Activated naive CD8-positive, alpha-beta T cell treated with anti-CD3 and anti-CD28 coated beads, Interleukin-2, amount 10 ng/mL, durations not matched to agents 7 days and 5 days (primary cell): ENCODE data around the gene MED22. TPM values are rescaled to one million over a fixed set of nuclear protein-coding genes. Genes with fewer than 3 reads are reported as not detected.
"Not testable (repeated sequence)": the region's sequence is repeated elsewhere in the genome, so short reads cannot be mapped to it uniquely, and the experiment has no call there.

ENCODE experiments used
- ATAC-seq: fragments of 150-1000 bp; cut with Tn5 transposase; one replicate; pipeline ENCODE4 v1.10.0; 2021; ENCODE audit warnings: low read depth, moderate library complexity
- POLR2A ChIA-PET: fragments of 350-600 bp; sonication (Branson Sonifier 250); formaldehyde crosslinking; loops from one replicate; lab custom pipeline; 2021; ENCODE audit warnings: antibody characterized with exemption; lab: Charles Lee
- DNase-seq: peaks from one replicate; pipeline ENCODE4 v3.0.0; 2021
- H3K27ac Mint-ChIP-seq: one replicate; pipeline ENCODE4 v1.8.0; 2022; ENCODE audit warnings: mild to moderate bottlenecking, mixed read lengths
- H3K27me3 Mint-ChIP-seq: one replicate; pipeline ENCODE4 v1.8.0; 2022; ENCODE audit warnings: mild to moderate bottlenecking, moderate library complexity, mixed read lengths
- H3K36me3 Mint-ChIP-seq: one replicate; pipeline ENCODE4 v1.8.0; 2021; ENCODE audit warnings: mild to moderate bottlenecking, mixed read lengths
- H3K4me1 Mint-ChIP-seq: one replicate; pipeline ENCODE4 v1.8.0; 2021; ENCODE audit warnings: mixed read lengths
- H3K4me3 Mint-ChIP-seq: one replicate; pipeline ENCODE4 v1.8.0; 2022; ENCODE audit warnings: mild to moderate bottlenecking, moderate library complexity, mixed read lengths
- H3K9me3 Mint-ChIP-seq: one replicate; pipeline ENCODE4 v1.8.0; 2021; ENCODE audit warnings: mixed read lengths
- total RNA-seq, 2 experiments: library from RNA; stranded (reverse); gene quantifications; one replicate each; pipeline ENCODE4 v1.2.3, GENCODE V29; 2021

The MED22 gene
- total RNA-seq, 2 experiments from 2014 or later, result 27.8 to 35.5 TPM

DNA sequence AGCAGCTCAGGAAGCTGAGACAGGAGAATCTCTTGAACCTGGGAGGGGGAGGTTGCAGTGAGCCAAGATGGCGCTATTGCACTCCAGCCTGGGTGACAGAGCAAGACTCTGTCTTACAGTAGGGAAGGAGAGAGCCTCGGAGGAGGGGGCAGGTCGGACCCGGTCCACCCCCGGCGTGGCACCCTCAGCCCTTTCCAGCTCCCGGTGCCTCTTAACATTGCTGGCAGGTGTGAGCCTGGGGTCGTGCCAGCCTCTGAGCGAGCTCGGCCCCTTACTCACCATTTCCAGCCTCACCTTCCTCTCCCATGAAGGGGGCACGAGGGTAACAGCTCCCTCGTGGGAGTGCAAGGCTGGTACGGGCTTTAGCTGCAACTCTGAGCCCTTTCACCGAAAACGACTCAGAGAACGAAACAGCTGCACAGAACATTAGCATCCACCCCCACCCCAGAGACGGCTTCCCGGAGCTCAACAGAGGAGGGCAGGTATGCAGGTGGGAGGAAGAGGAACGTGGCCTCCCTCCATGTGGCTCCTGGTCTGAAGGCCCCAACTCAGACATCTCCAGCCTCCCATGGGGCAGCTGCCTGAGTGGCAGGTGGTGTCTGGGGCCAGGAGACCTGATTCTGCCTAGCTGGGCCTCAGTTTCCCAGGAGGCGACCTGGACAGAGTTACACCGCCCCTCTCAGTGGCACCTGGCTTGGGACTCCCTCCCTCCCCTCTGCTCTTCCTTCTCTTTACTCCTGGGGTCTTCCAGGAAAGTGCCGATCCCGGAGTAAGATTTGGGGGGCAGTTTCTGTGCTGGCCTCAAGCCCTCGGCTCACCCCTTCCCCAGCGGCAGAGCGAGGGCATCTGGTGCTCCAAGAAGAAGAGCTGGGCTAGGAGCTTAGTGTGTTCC lies 44.4 kb downstream of the MED22 start:
- H3K4me1 Mint-ChIP-seq, result no peaks in the 10 kb centered on the region
- H3K36me3 Mint-ChIP-seq, result no peaks in the 10 kb centered on the region

DNA sequence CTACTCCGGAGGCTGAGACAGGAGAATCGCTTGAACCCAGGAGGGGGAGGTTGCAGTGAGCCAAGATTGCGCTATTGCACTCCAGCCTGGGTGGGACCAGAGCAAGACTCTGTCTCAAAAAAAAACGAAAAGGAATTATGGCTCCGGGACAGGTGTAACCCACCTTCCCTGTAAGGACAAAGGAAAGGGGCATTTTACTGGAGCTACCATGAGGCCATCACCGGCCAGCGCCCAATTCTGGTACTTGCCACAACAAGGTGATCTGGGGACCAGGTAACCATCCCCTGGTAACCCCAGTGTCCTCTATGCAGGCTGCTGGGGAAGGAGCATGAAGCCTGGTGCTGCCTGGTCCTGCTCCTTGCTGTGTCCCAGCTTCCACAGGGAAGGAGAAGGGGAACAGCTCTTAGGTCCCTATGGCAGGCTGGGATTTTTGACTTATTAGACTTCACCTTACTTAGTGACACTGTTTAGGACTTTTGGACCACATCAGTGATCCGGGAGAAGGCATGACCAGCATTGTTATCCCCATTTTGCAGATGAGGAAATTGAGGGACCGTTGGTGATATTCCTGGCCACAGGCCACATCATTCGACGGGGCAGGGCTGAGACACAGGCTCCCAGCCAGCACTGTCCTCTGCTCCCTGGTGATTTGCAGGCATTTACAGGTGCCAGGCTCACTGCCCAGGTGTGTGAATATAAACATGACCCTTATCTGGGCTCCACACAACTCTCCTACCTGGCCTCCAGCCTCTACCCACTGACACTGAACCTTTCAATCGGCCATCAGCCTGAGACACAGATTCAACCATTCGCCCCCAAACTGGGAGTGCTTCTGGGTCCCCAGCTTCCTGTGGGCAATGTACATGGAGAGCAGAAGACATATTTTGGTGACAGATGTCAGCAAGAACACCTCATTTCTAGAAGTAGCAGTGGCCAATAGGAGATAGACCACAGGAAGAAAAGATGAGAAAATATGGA lies 46.4 kb downstream of the MED22 start:
- H3K27me3 Mint-ChIP-seq, result peaks cover 10% of the 10 kb centered on the region
- H3K36me3 Mint-ChIP-seq, result no peaks in the 10 kb centered on the region
- H3K9me3 Mint-ChIP-seq, result no peaks in the 10 kb centered on the region
- H3K4me3 Mint-ChIP-seq, result no peak overlapping the region
- no peaks in the 10 kb centered on the region for H3K4me1 Mint-ChIP-seq
- H3K27ac Mint-ChIP-seq, result no peak overlapping the region
- DNase-seq (no peak), ATAC-seq (no peak)
- POLR2A ChIA-PET, result no interaction called here

More for the DNA sequence above, 44.4 kb downstream of the MED22 start:
- DNase-seq (no peak), ATAC-seq (no peak)
- H3K27me3 Mint-ChIP-seq, result peaks cover 2% of the 10 kb centered on the region
- H3K4me3 Mint-ChIP-seq, result no peak overlapping the region
- no peak overlapping the region for H3K27ac Mint-ChIP-seq
- H3K9me3 Mint-ChIP-seq, result no peaks in the 10 kb centered on the region
- POLR2A ChIA-PET, result no interaction called here

DNA sequence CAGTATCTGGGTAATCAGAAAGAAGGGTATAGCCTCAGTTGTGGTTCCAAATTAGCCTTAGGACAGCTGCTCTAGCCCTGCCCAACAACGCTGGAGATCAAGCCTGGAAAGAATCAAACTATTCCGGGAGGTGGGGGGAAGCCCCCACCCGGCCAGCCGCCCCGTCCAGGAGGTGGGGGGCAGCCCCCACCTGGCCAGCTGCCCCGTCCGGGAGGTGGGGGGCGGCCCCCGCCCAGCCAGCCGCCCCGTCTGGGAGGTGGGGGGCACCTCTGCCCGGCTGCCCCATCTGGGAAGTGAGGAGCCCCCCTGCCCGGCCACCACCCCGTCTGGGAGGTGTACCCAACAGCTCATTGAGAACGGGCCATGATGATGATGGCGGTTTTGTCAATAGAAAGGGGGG lies 47.9 kb downstream of the MED22 start:
- H3K4me1 Mint-ChIP-seq, POLR2A ChIA-PET, H3K4me3 Mint-ChIP-seq, H3K27ac Mint-ChIP-seq, H3K9me3 Mint-ChIP-seq, ATAC-seq, DNase-seq, H3K36me3 Mint-ChIP-seq: not testable (repeated sequence)
- peaks cover 14% of the 10 kb centered on the region for H3K27me3 Mint-ChIP-seq

DNA sequence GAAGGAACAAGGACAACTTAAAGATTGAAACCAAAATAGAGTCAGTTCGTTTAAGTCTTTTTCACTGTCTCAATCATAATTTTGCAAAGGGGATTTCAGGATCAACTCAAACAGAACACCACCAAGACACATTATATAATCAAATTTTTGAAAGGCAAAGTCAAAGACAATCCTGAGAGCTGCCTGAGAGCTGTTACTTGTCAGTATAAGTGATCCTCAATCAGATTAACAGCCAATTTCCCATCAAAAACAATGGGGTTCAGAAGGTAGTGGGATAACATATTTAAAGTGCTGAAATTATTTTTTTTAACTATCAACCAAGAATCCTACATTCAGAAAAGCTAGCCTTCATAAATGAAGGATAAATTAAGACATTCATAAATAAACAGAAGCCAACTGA lies 53.7 kb downstream of the MED22 start:
- H3K27ac Mint-ChIP-seq, result no peak overlapping the region
- POLR2A ChIA-PET, result no interaction called here
- H3K4me1 Mint-ChIP-seq, result no peaks in the 10 kb centered on the region
- peaks cover 29% of the 10 kb centered on the region for H3K27me3 Mint-ChIP-seq
- DNase-seq (no peak), ATAC-seq (no peak)
- no peak overlapping the region for H3K4me3 Mint-ChIP-seq
- peaks cover 2% of the 10 kb centered on the region for H3K36me3 Mint-ChIP-seq
- peaks cover 9% of the 10 kb centered on the region for H3K9me3 Mint-ChIP-seq

DNA sequence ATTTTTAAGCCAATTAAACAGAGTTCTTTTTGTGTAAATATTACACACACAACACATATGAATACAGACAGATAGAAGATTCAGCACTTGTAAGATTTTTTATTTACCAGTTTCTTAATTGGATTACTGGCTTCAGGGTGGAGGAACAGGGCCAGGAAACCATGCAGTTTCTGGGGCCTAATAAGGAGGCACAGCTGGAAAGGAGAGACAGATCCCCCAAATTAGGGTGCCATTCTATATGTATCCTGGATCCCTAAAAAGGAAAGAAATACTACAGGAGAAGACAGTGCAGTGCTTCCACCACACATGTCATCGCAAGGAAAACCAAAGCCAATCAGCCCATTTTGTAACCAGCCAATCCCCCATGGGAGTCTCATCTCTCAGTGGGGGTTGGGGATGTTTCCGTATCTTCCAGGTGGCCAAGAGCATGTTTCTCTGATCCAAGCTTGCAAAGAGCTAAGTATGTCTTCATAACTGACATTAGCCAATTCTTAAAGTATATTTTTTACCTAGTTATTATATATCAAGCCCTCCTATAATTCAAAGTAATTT lies 57.1 kb downstream of the MED22 start:
- Mint-ChIP-seq H3K27me3 (peaks cover 21% of the 10 kb centered on the region), H3K36me3 (peaks cover 4% of the 10 kb centered on the region), H3K9me3 (peaks cover 11% of the 10 kb centered on the region), H3K27ac (no peak overlapping the region), H3K4me3 (no peak overlapping the region), H3K4me1 (no peaks in the 10 kb centered on the region)
- DNase-seq, result no peak
- POLR2A ChIA-PET, result no interaction called here
- ATAC-seq, result no peak

Other genes starting within 250 kb of the MED22 start
- 100 to 1,000 TPM; 130 to 134 TPM for gene RALGDS, start 226.9 kb downstream of the MED22 start, total RNA-seq
- 1 to 10 TPM; 4.0 to 4.5 TPM for gene GBGT1, start 184.2 kb downstream of the MED22 start, total RNA-seq
- gene OBP2B, start 138.9 kb downstream of the MED22 start, total RNA-seq, result not detected
- gene ABO, start 72.9 kb downstream of the MED22 start, total RNA-seq, result not detected
- 10 to 100 TPM; 20.5 to 21.0 TPM for gene SURF6, start 11.9 kb downstream of the MED22 start, total RNA-seq
- 1,000 to 10,000 TPM; 1,843 to 1,855 TPM for gene RPL7A, start 87 bp upstream of the MED22 start, total RNA-seq
- gene SURF1, start 8.4 kb upstream of the MED22 start, total RNA-seq, result 10 to 100 TPM; 40.6 to 41.9 TPM
- 10 to 100 TPM; 16.2 to 17.0 TPM for gene SURF2, start 8.4 kb upstream of the MED22 start, total RNA-seq
- gene SURF4, start 27.9 kb upstream of the MED22 start, total RNA-seq, result 100 to 1,000 TPM; 160 to 161 TPM
- gene STKLD1, start 28.2 kb upstream of the MED22 start, total RNA-seq, result under 1 TPM; 0.17 to 0.91 TPM
- gene REXO4, start 69.9 kb upstream of the MED22 start, total RNA-seq, result 10 to 100 TPM; 28.9 to 30.8 TPM
- gene ADAMTS13, start 74.2 kb upstream of the MED22 start, total RNA-seq, result 1 to 10 TPM; 3.2 to 3.5 TPM
- gene CACFD1, start 111.8 kb upstream of the MED22 start, total RNA-seq, result 1 to 10 TPM; 2.2 to 2.3 TPM
- 1 to 10 TPM; 6.3 to 7.1 TPM for gene SLC2A6, start 131.0 kb upstream of the MED22 start, total RNA-seq
- not detected for gene MYMK, start 176.8 kb upstream of the MED22 start, total RNA-seq
- gene ADAMTSL2, start 186.6 kb upstream of the MED22 start, total RNA-seq, result under 1 TPM; 0.17 to 0.20 TPM